ENCODE results near the gene EEF2.
A peak's percentile ranks its signal among the peaks of the same experiment; 100 is the strongest.
"Not testable (repeated sequence)": the region's sequence is repeated elsewhere in the genome, so short reads cannot be mapped to it uniquely, and the experiment has no call there.

Gene EEF2

GRCh38 chr19:4014541-4015491, 29.6 kb upstream of the EEF2 start:
- DNase-seq, result no peak

DNA sequence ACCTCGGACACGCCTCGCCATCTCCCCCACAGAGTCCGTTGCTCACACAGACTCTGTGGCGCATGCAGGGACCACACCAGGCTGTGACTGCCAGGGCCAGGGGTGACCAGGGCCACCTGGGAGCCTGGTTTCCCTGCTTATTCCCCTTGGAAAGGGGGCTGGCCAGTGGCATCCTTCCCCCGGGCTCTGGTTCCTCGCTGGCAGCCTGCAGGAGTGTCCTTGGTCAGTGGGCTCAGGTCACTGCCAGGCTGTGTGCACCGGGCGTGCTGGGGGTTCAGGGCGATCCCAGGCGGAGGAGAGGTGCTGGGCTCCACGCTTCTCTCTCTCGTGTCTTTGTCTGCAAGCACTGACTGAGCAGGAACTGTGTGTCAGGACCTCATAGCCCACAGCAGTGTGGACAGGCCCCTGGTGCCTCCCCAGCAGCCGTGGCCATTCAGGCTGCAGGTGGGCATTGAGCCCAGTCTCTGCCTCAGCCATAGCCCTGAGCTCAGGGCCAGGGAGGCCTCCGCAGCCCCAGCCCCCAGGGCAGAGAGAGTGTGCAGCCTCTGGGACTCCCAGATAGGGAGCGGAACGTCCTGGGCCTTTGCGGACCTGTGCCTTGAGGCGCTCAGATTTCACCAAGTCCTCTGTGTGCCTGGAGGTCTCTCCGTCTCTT, 28.8 kb upstream of the EEF2 start:
- DNase-seq, result no peak

DNA sequence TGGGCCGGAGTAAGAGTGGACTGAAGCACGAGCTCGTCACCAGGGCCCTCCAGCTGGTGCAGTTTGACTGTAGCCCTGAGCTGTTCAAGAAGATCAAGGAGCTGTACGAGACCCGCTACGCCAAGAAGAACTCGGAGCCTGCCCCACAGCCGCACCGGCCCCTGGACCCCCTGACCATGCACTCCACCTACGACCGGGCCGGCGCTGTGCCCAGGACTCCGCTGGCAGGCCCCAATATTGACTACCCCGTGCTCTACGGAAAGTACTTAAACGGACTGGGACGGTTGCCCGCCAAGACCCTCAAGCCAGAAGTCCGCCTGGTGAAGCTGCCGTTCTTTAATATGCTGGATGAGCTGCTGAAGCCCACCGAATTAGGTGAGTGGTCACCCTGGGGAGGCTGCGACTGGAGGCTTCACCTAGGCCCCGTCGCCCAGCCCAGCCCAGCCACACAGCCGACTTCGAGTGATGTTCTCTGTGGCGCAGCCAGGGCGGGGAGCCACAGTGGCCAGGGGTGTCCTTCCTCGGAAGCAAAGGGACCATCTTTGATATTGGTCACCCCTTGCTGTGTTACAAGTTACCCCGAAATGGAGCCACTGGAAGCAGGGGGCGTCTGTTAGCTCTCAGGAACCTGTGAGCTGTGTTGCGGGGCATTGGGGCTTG, 27.8 kb upstream of the EEF2 start:
- DNase-seq, result no peak

DNA sequence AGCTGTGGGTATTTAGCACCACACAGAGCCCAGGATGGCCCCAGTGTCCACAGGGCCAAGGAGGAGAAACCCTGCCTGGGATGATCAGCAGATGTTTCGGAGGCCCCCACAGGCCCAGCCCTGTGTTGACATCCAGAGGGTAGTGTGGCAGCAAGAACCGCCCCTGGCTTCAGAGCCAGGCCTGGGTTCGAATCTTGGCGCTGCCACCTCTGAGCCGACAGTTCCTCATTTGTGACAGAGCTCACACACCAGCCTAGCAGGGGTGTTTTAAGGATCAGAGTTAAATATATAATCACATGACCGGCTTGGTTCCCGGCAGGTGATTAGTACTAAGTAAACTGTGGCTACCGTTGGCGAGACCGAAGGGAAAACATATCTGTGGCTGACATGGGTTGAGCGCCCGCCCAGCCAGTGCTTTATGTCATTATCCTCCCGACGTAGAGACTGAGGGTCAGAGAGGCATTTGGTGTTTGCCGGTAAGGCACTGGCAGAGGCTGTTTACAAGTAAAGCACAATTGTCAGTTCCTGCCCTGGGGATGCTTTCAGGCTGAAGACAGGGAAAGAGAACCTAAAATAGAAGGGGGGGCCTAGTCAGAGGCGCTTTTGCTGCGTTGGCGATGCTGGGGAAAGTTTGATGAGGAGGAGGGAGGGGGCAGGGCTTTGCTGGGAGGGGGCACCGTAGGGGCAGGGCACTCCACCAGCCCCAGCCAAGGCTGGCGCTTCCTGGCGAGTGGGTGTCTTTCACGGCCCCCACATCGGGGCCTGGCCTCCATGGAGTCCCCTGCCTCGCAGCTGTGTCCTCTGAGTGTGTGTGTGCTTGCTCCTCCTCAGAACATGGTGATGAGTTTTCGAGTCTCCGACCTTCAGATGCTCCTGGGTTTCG, 27.1 kb upstream of the EEF2 start:
- DNase-seq, result no peak

GRCh38 chr19:4011430-4011829, 26.2 kb upstream of the EEF2 start:
- DNase-seq, result not testable (repeated sequence)

- no peak for DNase-seq
Measured at GRCh38 chr19:4010808-4011110, 25.5 kb upstream of the EEF2 start.

DNA sequence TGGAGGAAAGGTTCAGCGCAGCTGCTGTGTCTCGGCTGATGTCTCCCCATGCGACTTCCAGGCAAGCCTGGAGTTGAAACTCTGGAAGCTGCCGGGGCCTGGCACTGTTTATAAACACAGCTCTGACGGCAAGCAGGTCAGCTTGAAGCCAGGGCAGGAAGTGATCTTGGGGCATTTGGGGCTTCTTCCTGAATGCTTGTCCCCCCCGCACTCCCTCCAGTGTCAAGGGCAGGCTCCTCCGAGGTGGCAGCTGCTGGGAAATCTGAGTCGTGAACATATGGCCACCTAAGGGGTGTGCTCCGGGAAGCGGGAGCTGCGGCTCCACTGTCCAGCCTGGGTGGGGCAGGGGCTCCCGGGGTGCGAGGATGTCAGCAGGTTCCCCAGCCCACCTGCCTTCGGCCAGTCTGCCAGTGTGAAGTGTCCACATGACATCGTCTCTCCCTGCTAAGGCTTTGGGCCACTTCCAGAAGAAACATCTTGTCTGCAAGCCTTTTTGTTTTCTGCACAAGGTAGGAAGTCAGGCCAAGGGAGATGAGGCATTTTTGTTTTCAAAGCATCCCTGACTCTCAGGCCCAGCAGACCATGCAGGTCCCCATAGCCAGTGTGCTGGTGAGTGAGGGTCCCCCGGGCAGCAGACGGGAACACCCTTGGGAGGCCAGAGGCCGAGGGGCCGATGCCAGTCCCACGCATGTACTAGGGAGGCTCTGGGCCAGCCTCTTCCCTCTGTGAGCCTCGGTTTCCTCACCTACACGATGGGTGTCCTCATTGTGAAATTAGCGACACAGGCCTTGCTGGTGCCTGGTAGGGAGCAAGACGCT, 24.9 kb upstream of the EEF2 start:
- DNase-seq, result no peak

- no peak for DNase-seq
Measured at GRCh38 chr19:4007836-4008539, 22.7 kb upstream of the EEF2 start.

GRCh38 chr19:4007021-4007835, 22.0 kb upstream of the EEF2 start, which contains the start of gene PIAS4:
Gene PIAS4 (plus strand): TSS chr19:4007736. CDS start chr19:4007761, 25 bp downstream.
- DNase-seq, result peak; percentile 96

DNA sequence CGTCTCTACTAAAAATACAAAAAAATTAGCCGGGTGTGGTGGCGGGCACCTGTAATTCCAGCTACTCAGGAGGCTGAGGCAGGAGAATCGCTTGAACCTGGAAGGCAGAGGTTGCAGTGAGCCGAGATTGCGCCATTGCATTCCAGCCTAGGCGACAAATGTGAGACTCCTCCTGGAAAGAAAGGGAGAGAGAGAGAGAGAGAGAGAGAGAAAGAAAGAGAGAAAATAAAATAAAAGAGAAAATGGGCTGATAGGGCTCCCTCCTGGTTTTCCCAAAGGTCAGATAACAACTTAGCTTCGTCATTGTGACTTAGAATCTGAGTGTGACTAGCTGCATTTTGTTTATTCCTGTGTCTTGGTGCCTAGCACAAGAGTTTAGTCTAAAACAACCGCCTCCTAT, 20.2 kb upstream of the EEF2 start:
- not testable (repeated sequence) for DNase-seq

DNA sequence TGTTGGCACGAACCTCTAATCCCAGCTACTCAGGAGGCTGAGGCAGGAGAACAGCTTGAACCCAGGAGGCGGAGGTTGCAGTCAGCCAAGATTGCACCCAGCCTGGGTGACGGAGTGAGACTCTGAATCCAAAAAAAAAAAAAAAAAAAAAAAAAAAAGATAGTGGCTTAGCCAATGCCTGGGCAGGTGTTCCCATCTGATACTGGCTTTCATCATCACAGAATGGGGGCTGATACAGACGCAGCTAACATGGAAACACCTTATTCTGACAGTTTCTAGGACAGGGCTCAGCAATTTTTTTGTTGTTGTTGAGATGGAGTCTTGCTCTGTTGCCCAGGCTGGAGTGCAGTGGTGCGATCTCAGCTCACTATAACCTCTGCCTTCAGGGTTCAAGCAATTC, 15.5 kb upstream of the EEF2 start:
- not testable (repeated sequence) for DNase-seq

- not testable (repeated sequence) for DNase-seq
Measured at GRCh38 chr19:3998667-3999412, 13.6 kb upstream of the EEF2 start.

DNA sequence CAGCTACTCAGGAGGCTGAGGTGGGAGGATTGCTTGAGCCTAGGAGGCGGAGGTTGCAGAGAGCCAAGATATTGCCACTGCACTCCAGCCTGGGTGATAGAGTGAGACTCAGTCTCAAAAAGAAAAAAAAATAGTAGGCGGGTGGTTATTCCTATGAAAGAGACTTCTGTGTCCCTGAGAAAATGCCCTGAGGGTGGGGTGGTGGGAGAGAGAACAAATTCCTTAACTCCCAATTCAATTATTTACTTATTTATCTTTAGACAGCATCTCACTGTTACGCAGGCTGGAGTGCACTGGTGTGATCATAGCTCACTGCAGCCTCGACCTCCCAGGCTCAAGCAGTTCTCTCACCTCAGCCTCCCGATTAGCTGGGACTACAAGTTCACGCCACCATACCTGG, 10.3 kb upstream of the EEF2 start:
- no peak for DNase-seq

DNA sequence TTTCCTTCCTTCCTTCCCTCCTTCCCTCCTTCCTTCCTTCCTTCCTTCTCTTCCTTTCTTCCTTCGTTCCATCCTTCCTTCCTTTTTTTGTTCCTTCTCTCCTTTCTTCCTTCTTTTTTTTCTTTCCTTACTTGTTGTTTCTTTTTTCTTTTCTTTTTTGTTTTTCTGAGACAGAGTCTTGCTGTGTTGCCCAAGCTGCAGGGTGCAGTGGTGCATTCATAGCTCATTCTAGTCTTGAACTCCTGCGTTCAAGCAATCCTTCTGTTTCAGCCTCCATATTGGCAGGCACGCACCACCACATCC, 5.5 kb upstream of the EEF2 start:
- DNase-seq, result no peak

- peak; percentile 83 for DNase-seq
Measured at GRCh38 chr19:3987619-3988371, 2.5 kb upstream of the EEF2 start.

GRCh38 chr19:3986260-3987041, 1.2 kb upstream of the EEF2 start:
- DNase-seq, result peak; percentile 82

DNA sequence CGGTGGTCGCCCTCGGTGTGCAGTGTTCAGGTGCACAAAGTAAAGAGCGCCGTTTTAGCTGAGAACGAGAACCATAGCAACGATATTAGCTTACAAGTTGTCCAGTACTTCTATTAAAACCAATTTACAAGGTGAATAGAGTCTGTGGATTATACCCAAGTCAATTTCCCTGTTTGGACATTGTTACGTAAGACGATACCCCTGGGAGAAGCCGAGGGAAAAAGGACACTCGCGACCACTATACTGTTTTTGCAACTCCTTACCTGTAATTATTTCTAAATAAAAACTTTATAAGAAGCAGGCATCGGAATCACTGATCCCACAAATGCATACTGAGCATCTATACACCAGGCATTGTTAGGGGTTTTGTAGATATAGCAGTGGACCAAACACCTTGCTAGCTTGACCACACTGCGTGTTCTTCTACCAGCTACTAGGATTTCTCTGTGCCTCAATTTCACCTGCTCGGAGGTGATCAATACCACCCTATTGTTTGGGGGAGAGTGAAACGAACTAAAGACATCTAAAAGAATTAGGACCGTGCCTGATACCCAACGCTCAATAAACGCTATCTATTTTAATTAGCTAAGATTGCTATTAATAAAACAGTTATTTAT, 488 bp upstream of the EEF2 start:
- DNase-seq, result no peak

GRCh38 chr19:3984584-3984907, 717 bp downstream of the EEF2 start:
- no peak for DNase-seq
